Measurements from ENCODE around the gene RPTOR.

- TF ChIP-seq, protein P1, sequence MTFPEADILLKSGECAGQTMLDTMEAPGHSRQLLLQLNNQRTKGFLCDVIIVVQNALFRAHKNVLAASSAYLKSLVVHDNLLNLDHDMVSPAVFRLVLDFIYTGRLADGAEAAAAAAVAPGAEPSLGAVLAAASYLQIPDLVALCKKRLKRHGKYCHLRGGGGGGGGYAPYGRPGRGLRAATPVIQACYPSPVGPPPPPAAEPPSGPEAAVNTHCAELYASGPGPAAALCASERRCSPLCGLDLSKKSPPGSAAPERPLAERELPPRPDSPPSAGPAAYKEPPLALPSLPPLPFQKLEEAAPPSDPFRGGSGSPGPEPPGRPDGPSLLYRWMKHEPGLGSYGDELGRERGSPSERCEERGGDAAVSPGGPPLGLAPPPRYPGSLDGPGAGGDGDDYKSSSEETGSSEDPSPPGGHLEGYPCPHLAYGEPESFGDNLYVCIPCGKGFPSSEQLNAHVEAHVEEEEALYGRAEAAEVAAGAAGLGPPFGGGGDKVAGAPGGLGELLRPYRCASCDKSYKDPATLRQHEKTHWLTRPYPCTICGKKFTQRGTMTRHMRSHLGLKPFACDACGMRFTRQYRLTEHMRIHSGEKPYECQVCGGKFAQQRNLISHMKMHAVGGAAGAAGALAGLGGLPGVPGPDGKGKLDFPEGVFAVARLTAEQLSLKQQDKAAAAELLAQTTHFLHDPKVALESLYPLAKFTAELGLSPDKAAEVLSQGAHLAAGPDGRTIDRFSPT (tag by site-specific recombination; IDR thresholded peaks at IDR 0.05), result no peak
- no peak for TF ChIP-seq ZNF140 (tag by site-specific recombination; IDR thresholded peaks at IDR 0.05)
- TF ChIP-seq, protein P2, sequence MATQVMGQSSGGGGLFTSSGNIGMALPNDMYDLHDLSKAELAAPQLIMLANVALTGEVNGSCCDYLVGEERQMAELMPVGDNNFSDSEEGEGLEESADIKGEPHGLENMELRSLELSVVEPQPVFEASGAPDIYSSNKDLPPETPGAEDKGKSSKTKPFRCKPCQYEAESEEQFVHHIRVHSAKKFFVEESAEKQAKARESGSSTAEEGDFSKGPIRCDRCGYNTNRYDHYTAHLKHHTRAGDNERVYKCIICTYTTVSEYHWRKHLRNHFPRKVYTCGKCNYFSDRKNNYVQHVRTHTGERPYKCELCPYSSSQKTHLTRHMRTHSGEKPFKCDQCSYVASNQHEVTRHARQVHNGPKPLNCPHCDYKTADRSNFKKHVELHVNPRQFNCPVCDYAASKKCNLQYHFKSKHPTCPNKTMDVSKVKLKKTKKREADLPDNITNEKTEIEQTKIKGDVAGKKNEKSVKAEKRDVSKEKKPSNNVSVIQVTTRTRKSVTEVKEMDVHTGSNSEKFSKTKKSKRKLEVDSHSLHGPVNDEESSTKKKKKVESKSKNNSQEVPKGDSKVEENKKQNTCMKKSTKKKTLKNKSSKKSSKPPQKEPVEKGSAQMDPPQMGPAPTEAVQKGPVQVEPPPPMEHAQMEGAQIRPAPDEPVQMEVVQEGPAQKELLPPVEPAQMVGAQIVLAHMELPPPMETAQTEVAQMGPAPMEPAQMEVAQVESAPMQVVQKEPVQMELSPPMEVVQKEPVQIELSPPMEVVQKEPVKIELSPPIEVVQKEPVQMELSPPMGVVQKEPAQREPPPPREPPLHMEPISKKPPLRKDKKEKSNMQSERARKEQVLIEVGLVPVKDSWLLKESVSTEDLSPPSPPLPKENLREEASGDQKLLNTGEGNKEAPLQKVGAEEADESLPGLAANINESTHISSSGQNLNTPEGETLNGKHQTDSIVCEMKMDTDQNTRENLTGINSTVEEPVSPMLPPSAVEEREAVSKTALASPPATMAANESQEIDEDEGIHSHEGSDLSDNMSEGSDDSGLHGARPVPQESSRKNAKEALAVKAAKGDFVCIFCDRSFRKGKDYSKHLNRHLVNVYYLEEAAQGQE (tag by site-specific recombination; IDR thresholded peaks at IDR 0.05), result no peak
- TF ChIP-seq, protein P3, sequence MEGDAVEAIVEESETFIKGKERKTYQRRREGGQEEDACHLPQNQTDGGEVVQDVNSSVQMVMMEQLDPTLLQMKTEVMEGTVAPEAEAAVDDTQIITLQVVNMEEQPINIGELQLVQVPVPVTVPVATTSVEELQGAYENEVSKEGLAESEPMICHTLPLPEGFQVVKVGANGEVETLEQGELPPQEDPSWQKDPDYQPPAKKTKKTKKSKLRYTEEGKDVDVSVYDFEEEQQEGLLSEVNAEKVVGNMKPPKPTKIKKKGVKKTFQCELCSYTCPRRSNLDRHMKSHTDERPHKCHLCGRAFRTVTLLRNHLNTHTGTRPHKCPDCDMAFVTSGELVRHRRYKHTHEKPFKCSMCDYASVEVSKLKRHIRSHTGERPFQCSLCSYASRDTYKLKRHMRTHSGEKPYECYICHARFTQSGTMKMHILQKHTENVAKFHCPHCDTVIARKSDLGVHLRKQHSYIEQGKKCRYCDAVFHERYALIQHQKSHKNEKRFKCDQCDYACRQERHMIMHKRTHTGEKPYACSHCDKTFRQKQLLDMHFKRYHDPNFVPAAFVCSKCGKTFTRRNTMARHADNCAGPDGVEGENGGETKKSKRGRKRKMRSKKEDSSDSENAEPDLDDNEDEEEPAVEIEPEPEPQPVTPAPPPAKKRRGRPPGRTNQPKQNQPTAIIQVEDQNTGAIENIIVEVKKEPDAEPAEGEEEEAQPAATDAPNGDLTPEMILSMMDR (tag by site-specific recombination; IDR thresholded peaks at IDR 0.05), result no peak
- TF ChIP-seq ZNF510 (tag by site-specific recombination; IDR thresholded peaks at IDR 0.05; ENCODE audit: insufficient replicate concordance), result no peak
- TF ChIP-seq ZNF274 (IDR thresholded peaks at IDR 0.05; ENCODE audit: low read length), result no peak
- no peak for TF ChIP-seq ZNF274 (tag by site-specific recombination; IDR thresholded peaks at IDR 0.05; ENCODE audit: borderline replicate concordance)
Observed at GRCh38 chr17:80968602-80969029, 424.0 kb downstream of the RPTOR start.
